HCT116 (cell line): Measurements from ENCODE around the gene STING1. TPM values are rescaled to one million over a fixed set of nuclear protein-coding genes. Genes with fewer than 3 reads are reported as not detected.
"Not testable (repeated sequence)": the region's sequence is repeated elsewhere in the genome, so short reads cannot be mapped to it uniquely, and the experiment has no call there.

Source experiments
- ATAC-seq: fragments of 200-7000 bp; cut with Tn5 transposase; 2 replicates; pipeline ENCODE4 v1.9.1; 2020; ENCODE audit warnings: mild to moderate bottlenecking, moderate library complexity
- BruUV-seq: library from RNA; stranded (reverse); fragments of 400-500 nt; replicated peaks from 2 replicates; lab custom pipeline; 2021; lab: Mats Ljungman, UMichigan
- CTCF ChIA-PET: fragments of 300-600 bp; sonication (Branson Sonifier 250); formaldehyde crosslinking; loops from one replicate; lab custom pipeline; 2021; ENCODE audit warnings: antibody characterized with exemption; lab: Charles Lee
- POLR2A ChIA-PET: fragments of 300-600, 350-600 bp; sonication (Branson Sonifier 250); formaldehyde crosslinking; loops from one replicate; lab custom pipeline; 2021; ENCODE audit warnings: antibody characterized with exemption; lab: Charles Lee
- RAD21 ChIA-PET, 2 experiments: fragments of 300-600 bp; sonication (Branson Sonifier 250); formaldehyde crosslinking; loops; one replicate each; lab custom pipeline; 2023; ENCODE audit warnings: low total read pairs in 2 of 2; ENCODE audit not compliant: uncharacterized antibody in 2 of 2, unreplicated experiment in 2 of 2, low non-redundant PET in 1 of 2; lab: Charles Lee
- DNase-seq: peaks from one replicate; pipeline ENCODE4 v3.0.0-alpha.2; 2010; ENCODE audit warnings: low read depth, low spot score
- H2AFZ ChIP-seq: fragments of 200-600 bp; shearing (Covaris generic), sonication (generic); 2 replicates; pipeline ENCODE4 v1.6.1; 2017; ENCODE audit warnings: low read depth, mixed run types, mixed read lengths, antibody characterized with exemption, low read length; ENCODE audit not compliant: poor library complexity, severe bottlenecking
- H3K27ac ChIP-seq: 2 replicates; pipeline ENCODE4 v1.5.1; 2012; ENCODE audit warnings: low read depth, low read length
- H3K27me3 ChIP-seq: fragments of 200-600 bp; sonication (generic); 2 replicates; pipeline ENCODE4 v1.6.1; 2016; ENCODE audit warnings: mixed run types, low read length, mixed read lengths; ENCODE audit not compliant: insufficient read depth
- H3K36me3 ChIP-seq, 2 experiments: fragments of 200-500 bp in 1 of 2; fragments of 200-600 bp in 1 of 2; sonication (Bioruptor generic) in 1 of 2; sonication (generic) in 1 of 2; 2 replicates each; pipeline versions ENCODE4 v1.5.1 to v1.6.1; 2014 to 2016; ENCODE audit warnings: low read length in 2 of 2, inconsistent platforms in 1 of 2, mixed read lengths in 1 of 2, mixed run types in 1 of 2; ENCODE audit not compliant: insufficient read depth in 2 of 2, control insufficient read depth in 1 of 2
- H3K4me1 ChIP-seq, 2 experiments: fragments of 200-600 bp in 1 of 2; sonication (generic) in 1 of 2; 2 replicates each; pipeline versions ENCODE4 v1.5.1 to v1.6.1; 2012 to 2017; ENCODE audit warnings: low read length in 2 of 2, inconsistent platforms in 1 of 2, mild to moderate bottlenecking in 1 of 2, mixed read lengths in 1 of 2, mixed run types in 1 of 2, moderate library complexity in 1 of 2; ENCODE audit not compliant: insufficient read depth in 2 of 2, control insufficient read depth in 1 of 2
- H3K4me2 ChIP-seq: fragments of 200-600 bp; sonication (generic); 2 replicates; pipeline ENCODE4 v1.6.1; 2017; ENCODE audit warnings: mixed run types, low read length, mixed read lengths
- H3K4me3 ChIP-seq, 2 experiments: fragments of 200-600 bp in 1 of 2; sonication (generic) in 1 of 2; replicated peaks in 1 of 2; 2 replicates each; pipeline ENCODE4 v1.5.1; 2011 to 2016; ENCODE audit warnings: low read length in 2 of 2, control low read depth in 1 of 2, low read depth in 1 of 2, mild to moderate bottlenecking in 1 of 2, mixed read lengths in 1 of 2, mixed run types in 1 of 2
- H3K79me2 ChIP-seq: fragments of 200-600 bp; sonication (generic); 2 replicates; pipeline ENCODE4 v1.6.1; 2017; ENCODE audit warnings: mild to moderate bottlenecking, mixed run types, low read length, moderate library complexity, mixed read lengths; ENCODE audit not compliant: insufficient read depth
- H3K9ac ChIP-seq: fragments of 200-600 bp; sonication (generic); 2 replicates; pipeline ENCODE4 v1.6.1; 2016; ENCODE audit warnings: low read length, mixed read lengths
- H3K9me2 ChIP-seq: fragments of 200-600 bp; sonication (generic), shearing (Covaris generic); 2 replicates; pipeline ENCODE4 v1.6.1; 2017; ENCODE audit warnings: mixed run types, mild to moderate bottlenecking, moderate library complexity; ENCODE audit not compliant: insufficient read depth
- H3K9me3 ChIP-seq, 2 experiments: fragments of 200-500 bp in 1 of 2; fragments of 200-600 bp in 1 of 2; sonication (Bioruptor generic) in 1 of 2; sonication (generic) in 1 of 2; 2 replicates each; pipeline ENCODE4 v1.6.1; 2014 to 2017; ENCODE audit warnings: low read length in 2 of 2, mixed read lengths in 2 of 2, inconsistent platforms in 1 of 2, low read depth in 1 of 2, mild to moderate bottlenecking in 1 of 2, mixed run types in 1 of 2, moderate library complexity in 1 of 2; ENCODE audit not compliant: control insufficient read depth in 1 of 2, insufficient read depth in 1 of 2
- H4K20me1 ChIP-seq: fragments of 200-600 bp; sonication (generic), shearing (Covaris generic); 2 replicates; pipeline ENCODE4 v1.6.1; 2017; ENCODE audit warnings: mixed run types, mild to moderate bottlenecking, moderate library complexity; ENCODE audit not compliant: insufficient read depth
- EGR1 ChIP-seq: IDR thresholded peaks from 2 replicates; pipeline ENCODE4 v1.6.1; 2012; ENCODE audit warnings: low read depth
- ELF1 ChIP-seq: IDR thresholded peaks from 2 replicates; pipeline ENCODE4 v1.6.1; 2012; ENCODE audit warnings: low read depth, borderline replicate concordance
- EZH2 ChIP-seq: fragments of 200-600 bp; sonication (generic); IDR thresholded peaks from 2 replicates; pipeline ENCODE4 v1.6.1; 2017; ENCODE audit warnings: antibody characterized with exemption, mixed run types
- EZH2phosphoT487 ChIP-seq: fragments of 200-600 bp; IDR thresholded peaks from 2 replicates; pipeline ENCODE4 v1.6.1; 2018; ENCODE audit warnings: antibody characterized with exemption, borderline replicate concordance
- FOSL1 ChIP-seq: IDR thresholded peaks from 2 replicates; pipeline ENCODE4 v1.6.1; 2012; ENCODE audit warnings: low read depth
- MAX ChIP-seq: IDR thresholded peaks from 2 replicates; pipeline ENCODE4 v1.6.1; 2012
- RAD21 ChIP-seq: IDR thresholded peaks from 2 replicates; pipeline ENCODE4 v1.6.1; 2012; ENCODE audit warnings: low read depth, mild to moderate bottlenecking
- REST ChIP-seq: IDR thresholded peaks from 2 replicates; pipeline ENCODE4 v1.6.1; 2012; ENCODE audit warnings: low read depth
- SP1 ChIP-seq: IDR thresholded peaks from 2 replicates; pipeline ENCODE4 v1.6.1; 2012; ENCODE audit warnings: low read depth
- SRF ChIP-seq: IDR thresholded peaks from 2 replicates; pipeline ENCODE4 v1.6.1; 2012; ENCODE audit warnings: low read depth
- YY1 ChIP-seq: IDR thresholded peaks from 2 replicates; pipeline ENCODE4 v1.6.1; 2011; ENCODE audit warnings: low read length, low read depth, moderate library complexity, mild to moderate bottlenecking; ENCODE audit not compliant: insufficient replicate concordance; ENCODE audit errors: extremely low read depth
- ZFX ChIP-seq: fragments of 450-650 bp; IDR thresholded peaks from 2 replicates; pipeline ENCODE4 v1.6.1; 2017
- intact Hi-C: fragments of 100-400 bp; cut with micrococcal nuclease; formaldehyde crosslinking; loops from 2 replicates; pipeline ENCODE4 v1.10.0; 2022
- total RNA-seq: library from RNA; stranded (reverse); gene quantifications from one replicate; pipeline ENCODE4 v1.2.1, GENCODE V29; 2021; ENCODE audit not compliant: unreplicated experiment

Gene STING1
- total RNA-seq, 1 experiment from 2014 or later, result 17.7 TPM

GRCh38 chr5:139443831-139444453 is 38.6 kb downstream of the STING1 start:
- H3K4me2 ChIP-seq, result peak overlapping the region; percentile 31
- no peaks in the 10 kb centered on the region for H3K9me2 ChIP-seq
- no peak for ATAC-seq
- H3K79me2 ChIP-seq, result no peaks in the 10 kb centered on the region
- RAD21 ChIA-PET, result no interaction called here
- no peak for TF ChIP-seq EGR1
- no peak for TF ChIP-seq YY1
- no peak for TF ChIP-seq ZFX
- TF ChIP-seq SP1, result no peak
- TF ChIP-seq RAD21, result no peak
- TF ChIP-seq FOSL1, result no peak
- TF ChIP-seq MAX, result no peak
- no peak for TF ChIP-seq REST
- no peak for TF ChIP-seq EZH2
- no peak for TF ChIP-seq EZH2phosphoT487
- TF ChIP-seq ELF1, result no peak
- no peak for TF ChIP-seq SRF
- TF ChIP-seq, all 23 proteins: peak for 0
- DNase-seq, result no peak
- no peak overlapping the region for H3K4me3 ChIP-seq
- intact Hi-C loops, result no loop called here
- H3K9ac ChIP-seq, result 0 out of 2 replicates have a peak overlapping the region, but pooled peaks have one; percentile 6
- no TSS peak for BruUV-seq
- no peaks in the 10 kb centered on the region for H3K36me3 ChIP-seq
- no peak overlapping the region for H3K27ac ChIP-seq
- no peaks in the 10 kb centered on the region for H3K27me3 ChIP-seq
- peaks cover 2 to 19% of the 10 kb centered on the region in 2 experiments; a peak in 3 of 4 replicates for H3K4me1 ChIP-seq
- no peak overlapping the region for H2AFZ ChIP-seq
- H3K9me3 ChIP-seq, result no peaks in the 10 kb centered on the region
- CTCF ChIA-PET, result no interaction called here
- H4K20me1 ChIP-seq, result no peaks in the 10 kb centered on the region
- POLR2A ChIA-PET, result no interaction called here

GRCh38 chr5:139440416-139440815 is 42.1 kb downstream of the STING1 start:
- POLR2A ChIA-PET, intact Hi-C loops, ATAC-seq, BruUV-seq, H3K27ac ChIP-seq, H4K20me1 ChIP-seq, H3K4me3 ChIP-seq, H3K9ac ChIP-seq, CTCF ChIA-PET, H3K9me3 ChIP-seq, H2AFZ ChIP-seq, H3K27me3 ChIP-seq, H3K79me2 ChIP-seq, H3K36me3 ChIP-seq, H3K9me2 ChIP-seq, H3K4me2 ChIP-seq, DNase-seq, RAD21 ChIA-PET: not testable (repeated sequence)
- peaks cover 2 to 26% of the 10 kb centered on the region in 2 experiments; a peak in 3 of 4 replicates for H3K4me1 ChIP-seq
